ENCODE results near the gene UQCC2. TPM values are rescaled to one million over a fixed set of nuclear protein-coding genes. Genes with fewer than 3 reads are reported as not detected.

The UQCC2 gene
- total RNA-seq, 4 donors from 2014 or later = 9.9 to 15.9 (median 13.5) TPM

DNA sequence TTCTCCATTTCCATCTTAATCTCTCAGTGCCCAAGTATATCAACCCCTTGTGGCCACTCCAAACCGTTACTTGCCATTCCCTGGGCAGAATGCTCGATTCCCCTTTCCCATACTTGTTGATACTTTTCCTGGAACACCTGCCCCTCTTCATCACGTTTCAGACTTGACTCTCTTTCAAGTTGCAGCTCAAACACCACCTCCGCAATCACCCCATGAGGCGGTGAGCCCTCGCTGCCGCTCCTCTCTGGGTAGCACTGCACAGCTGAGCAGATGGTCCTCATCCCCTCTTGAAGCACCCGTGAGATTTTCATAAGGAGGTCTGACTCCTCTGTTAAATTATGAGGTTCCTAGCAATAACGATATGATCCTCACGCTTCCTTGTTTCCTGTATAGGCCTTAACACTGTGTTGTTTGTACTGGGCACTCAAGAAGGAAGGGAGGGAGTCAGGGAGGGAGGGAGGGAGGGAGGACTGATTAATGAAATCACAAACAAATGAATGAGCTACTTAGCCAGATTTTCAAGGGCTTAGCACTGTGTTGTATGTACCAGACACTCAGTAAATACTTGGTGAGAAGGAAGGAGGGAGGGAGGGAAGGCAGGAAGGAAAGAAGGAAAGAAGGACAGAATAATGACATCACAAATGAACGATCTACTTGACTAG, 8.0 kb upstream of the UQCC2 start:
- TF ChIP-seq, protein P1, sequence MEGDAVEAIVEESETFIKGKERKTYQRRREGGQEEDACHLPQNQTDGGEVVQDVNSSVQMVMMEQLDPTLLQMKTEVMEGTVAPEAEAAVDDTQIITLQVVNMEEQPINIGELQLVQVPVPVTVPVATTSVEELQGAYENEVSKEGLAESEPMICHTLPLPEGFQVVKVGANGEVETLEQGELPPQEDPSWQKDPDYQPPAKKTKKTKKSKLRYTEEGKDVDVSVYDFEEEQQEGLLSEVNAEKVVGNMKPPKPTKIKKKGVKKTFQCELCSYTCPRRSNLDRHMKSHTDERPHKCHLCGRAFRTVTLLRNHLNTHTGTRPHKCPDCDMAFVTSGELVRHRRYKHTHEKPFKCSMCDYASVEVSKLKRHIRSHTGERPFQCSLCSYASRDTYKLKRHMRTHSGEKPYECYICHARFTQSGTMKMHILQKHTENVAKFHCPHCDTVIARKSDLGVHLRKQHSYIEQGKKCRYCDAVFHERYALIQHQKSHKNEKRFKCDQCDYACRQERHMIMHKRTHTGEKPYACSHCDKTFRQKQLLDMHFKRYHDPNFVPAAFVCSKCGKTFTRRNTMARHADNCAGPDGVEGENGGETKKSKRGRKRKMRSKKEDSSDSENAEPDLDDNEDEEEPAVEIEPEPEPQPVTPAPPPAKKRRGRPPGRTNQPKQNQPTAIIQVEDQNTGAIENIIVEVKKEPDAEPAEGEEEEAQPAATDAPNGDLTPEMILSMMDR (IDR thresholded peaks at IDR 0.05; ENCODE audit: low read depth) = no peak

DNA sequence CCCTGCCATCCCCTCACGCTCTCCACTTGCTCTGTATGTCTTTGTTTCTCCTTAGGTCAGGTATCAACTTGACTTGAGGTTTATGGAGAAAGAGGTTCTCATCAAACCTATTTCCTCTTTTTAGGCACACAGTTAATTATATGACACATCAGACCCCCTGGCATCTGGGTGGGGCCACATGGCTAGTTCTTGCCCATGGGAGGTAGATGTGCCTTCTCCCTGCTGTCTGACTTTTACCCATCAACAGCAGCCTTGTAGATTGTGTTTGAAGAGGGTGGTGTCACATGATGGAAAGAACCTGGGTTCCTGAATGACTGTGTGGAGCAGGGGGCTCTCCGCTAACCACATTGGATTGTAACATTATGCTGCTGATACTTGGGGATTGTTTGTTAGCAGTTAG, 7.2 kb upstream of the UQCC2 start:
- TF ChIP-seq, protein P1 (IDR thresholded peaks at IDR 0.05; ENCODE audit: low read depth) = no peak

DNA sequence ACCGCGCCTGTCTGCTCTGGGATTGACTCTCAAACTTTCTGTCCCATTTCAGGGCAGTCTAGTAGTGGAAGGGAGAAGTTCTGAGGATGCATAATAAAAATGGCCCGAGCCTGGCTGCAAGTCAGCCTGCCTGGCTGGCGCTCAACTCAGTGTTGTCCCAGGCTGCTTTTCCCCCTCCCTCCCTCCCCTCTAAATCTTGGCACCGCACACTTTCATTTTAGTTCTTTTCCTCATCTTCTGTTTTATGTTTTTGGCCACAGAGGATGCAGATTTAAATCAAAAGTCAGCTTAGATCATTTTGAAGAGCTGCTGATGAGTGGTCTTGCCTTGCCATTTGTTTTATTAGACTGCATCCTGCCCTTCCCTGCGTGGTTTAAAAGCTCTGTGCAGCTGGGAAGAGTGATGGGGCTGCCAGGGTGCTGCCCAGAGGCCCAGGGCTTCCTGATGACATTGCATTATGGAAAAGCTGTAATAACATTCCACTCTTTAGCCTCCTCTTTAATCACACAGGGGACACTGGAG, 6.5 kb upstream of the UQCC2 start:
- TF ChIP-seq, protein P1 (IDR thresholded peaks at IDR 0.05; ENCODE audit: low read depth) = no peak

DNA sequence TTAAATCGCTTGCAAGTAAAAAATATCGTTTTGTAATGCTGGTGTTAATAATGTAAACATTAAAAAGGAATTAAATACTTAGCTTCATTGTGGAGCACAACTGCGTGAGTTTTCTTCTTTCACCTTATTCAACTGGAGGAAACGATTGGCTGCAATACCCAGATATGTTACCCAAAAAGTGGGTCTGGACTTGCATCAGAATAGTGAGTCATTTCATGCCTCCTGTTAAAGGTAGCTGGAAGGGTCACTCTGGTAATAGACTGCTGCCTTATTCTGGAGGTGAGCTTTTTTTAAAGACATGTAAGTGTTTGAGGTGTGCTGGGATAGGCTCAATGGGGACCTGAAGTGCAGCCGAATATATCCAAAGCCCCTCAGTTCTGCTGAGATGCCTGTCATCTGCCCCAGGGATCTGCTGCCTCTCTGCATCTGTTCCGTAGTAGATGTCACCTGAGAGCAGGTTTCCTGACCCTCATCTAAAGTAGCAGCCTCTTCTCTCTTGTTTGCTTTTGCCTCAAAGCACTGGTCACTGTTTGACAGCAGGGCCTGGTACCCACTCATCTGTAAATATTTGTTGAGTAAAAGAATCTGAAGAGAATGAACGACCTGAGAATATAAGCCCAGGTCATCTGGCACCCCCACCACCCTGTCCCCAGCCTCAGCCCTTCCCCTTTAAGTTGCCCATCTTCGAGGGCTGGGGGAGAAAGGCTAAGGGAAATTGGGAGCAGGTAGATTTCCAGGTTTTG, 5.6 kb upstream of the UQCC2 start:
- TF ChIP-seq, protein P1 (IDR thresholded peaks at IDR 0.05; ENCODE audit: low read depth) = no peak

DNA sequence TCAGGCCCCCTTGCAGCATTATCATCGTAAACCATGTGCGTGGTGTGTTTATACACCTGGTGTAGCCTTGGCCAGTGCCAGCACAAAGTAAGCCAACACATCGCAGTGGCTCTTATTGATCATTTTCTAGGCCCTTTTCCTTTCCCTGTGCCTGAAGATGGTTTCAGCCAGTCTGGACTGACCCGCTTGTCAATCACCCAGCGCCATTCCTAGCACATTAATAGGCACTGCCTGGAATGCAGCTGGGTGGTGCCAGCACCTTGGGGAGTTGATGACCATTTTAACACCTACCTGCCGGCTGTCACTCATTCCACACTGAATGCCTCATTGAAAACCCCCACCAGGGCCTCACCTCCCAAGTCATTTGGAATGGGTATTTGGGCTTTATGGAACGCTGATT, 4.9 kb upstream of the UQCC2 start:
- TF ChIP-seq, protein P1 (IDR thresholded peaks at IDR 0.05; ENCODE audit: low read depth) = no peak

DNA sequence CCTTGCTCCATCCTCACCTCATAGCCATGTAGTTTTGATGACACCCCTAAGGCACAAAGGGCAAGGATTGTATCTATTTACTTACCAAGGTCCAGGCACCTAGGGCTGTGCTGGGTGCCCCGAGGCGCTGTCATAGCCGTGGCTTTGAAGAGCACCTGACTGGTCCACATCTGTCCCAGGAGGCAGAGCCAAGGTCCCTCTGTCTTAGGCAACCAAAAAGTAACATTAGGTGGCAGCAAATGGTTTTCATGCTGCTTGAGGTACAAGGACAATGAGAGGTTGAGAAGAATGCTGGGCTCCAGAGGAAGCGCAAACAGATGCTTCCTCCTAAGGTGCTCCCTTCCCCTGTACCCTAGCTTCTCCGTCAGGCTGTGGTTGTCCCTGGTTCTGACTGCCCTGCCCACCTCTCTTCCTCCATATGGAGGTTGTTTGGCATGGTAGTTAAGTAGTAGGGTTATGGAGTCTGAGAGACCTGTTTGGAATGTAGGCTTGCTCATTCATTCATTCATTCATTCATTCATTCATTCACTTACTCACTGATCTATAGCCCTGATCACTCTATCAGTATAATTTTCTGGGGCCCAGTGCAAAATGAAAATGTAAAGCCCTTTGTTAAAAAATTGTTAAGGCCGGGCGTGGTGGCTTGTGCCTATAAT, 3.0 kb upstream of the UQCC2 start:
- TF ChIP-seq, protein P1 (IDR thresholded peaks at IDR 0.05; ENCODE audit: low read depth) = no peak

DNA sequence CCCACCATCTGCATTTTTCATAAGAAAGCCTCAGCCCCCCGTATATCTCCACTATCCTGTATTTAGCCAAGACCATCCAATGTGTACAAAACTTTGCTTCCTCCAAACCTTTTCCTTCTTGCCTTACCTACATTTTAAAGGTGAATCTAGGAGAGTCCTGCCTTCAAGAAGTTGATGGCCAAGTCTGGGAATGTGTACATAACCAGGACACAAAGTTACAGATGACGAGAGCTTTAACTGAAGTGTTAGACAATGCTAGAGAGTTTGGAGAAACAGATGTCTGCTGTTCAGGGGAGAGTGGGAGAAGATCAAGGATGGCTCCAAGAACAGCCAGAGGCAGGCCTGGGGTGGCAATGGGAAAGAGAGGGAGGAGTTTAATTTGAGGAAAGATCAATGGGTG, 2.3 kb upstream of the UQCC2 start:
- TF ChIP-seq, protein P1 (IDR thresholded peaks at IDR 0.05; ENCODE audit: low read depth) = no peak

Measured in subcutaneous adipose tissue (tissue), 4 donors.